Activated naive CD4-positive, alpha-beta T cell treated with anti-CD3 and anti-CD28 coated beads, Interleukin-2, amount 50 U/mL, for 72 hours (primary cell): ENCODE data around the gene SPATA17. TPM values are rescaled to one million over a fixed set of nuclear protein-coding genes. Genes with fewer than 3 reads are reported as not detected.
A peak's percentile ranks its signal among the peaks of the same experiment; 100 is the strongest.

ENCODE experiments used
- ATAC-seq, 2 donors: fragments of 150-1000 bp; cut with Tn5 transposase; 2 replicates each; pipeline ENCODE4 v1.10.0; 2021; ENCODE audit warnings: mild to moderate bottlenecking in 2 of 2, moderate library complexity in 2 of 2
- DNase-seq, 2 donors: peaks; one replicate each; pipeline ENCODE4 v3.0.0; 2021 to 2022; ENCODE audit warnings: low spot score in 2 of 2
- H3K27ac Mint-ChIP-seq, 2 donors: one replicate each; pipeline ENCODE4 v1.8.0; 2022; ENCODE audit warnings: mild to moderate bottlenecking in 2 of 2, mixed read lengths in 2 of 2
- H3K36me3 Mint-ChIP-seq, 2 donors: one replicate each; pipeline ENCODE4 v1.8.0; 2022; ENCODE audit warnings: mixed read lengths in 2 of 2
- H3K9me3 Mint-ChIP-seq, 2 donors: one replicate each; pipeline ENCODE4 v1.8.0; 2022; ENCODE audit warnings: mixed read lengths in 2 of 2
- total RNA-seq, 2 donors: library from RNA; stranded (reverse); gene quantifications; one replicate each; pipeline ENCODE4 v1.2.3, GENCODE V29; 2022

The SPATA17 gene
- total RNA-seq, 2 donors from 2014 or later: not detected

GRCh38 chr1:217876401-217876800 lies 245.3 kb downstream of the SPATA17 start:
- Mint-ChIP-seq H3K9me3 (peaks cover 0 to 11% of the 10 kb centered on the region in 2 donors), H3K27ac (no peak overlapping the region), H3K36me3 (no peaks in the 10 kb centered on the region)
- no peak for ATAC-seq
- no peak for DNase-seq

- no peak for ATAC-seq
- H3K27ac Mint-ChIP-seq: no peak overlapping the region
Observed at GRCh38 chr1:217876896-217877295, 245.8 kb downstream of the SPATA17 start.

GRCh38 chr1:217881131-217881543 lies 250.0 kb downstream of the SPATA17 start:
- Mint-ChIP-seq H3K36me3 (no peaks in the 10 kb centered on the region), H3K9me3 (peaks cover 0 to 10% of the 10 kb centered on the region in 2 donors), H3K27ac (no peak overlapping the region)
- no peak for DNase-seq
- no peak for ATAC-seq

More at GRCh38 chr1:217876896-217877295, 245.8 kb downstream of the SPATA17 start:
- H3K36me3 Mint-ChIP-seq: no peaks in the 10 kb centered on the region
- H3K9me3 Mint-ChIP-seq: peaks cover 0 to 13% of the 10 kb centered on the region in 2 donors
- no peak for DNase-seq

- DNase-seq: no peak
- no peak for ATAC-seq
- Mint-ChIP-seq H3K36me3 (no peaks in the 10 kb centered on the region), H3K27ac (no peak overlapping the region), H3K9me3 (peaks cover 0 to 10% of the 10 kb centered on the region in 2 donors)
Observed at GRCh38 chr1:217881607-217882332, 250.6 kb downstream of the SPATA17 start.

GRCh38 chr1:217885181-217885580 lies 254.0 kb downstream of the SPATA17 start:
- Mint-ChIP-seq H3K9me3 (peaks cover 0 to 9% of the 10 kb centered on the region in 2 donors), H3K27ac (no peak overlapping the region), H3K36me3 (no peaks in the 10 kb centered on the region)
- no peak for DNase-seq
- no peak for ATAC-seq

- H3K27ac Mint-ChIP-seq: no peak overlapping the region
- peaks cover 3 to 4% of the 10 kb centered on the region in 2 donors for H3K9me3 Mint-ChIP-seq
- ATAC-seq (no peak), DNase-seq (no peak)
- H3K36me3 Mint-ChIP-seq: no peaks in the 10 kb centered on the region
Observed at GRCh38 chr1:217888328-217888727, 257.2 kb downstream of the SPATA17 start.

- Mint-ChIP-seq H3K9me3 (peaks cover 3 to 4% of the 10 kb centered on the region in 2 donors), H3K36me3 (no peaks in the 10 kb centered on the region), H3K27ac (no peak overlapping the region)
- DNase-seq (no peak), ATAC-seq (no peak)
Observed at GRCh38 chr1:217889401-217889800, 258.3 kb downstream of the SPATA17 start.

- Mint-ChIP-seq H3K9me3 (peaks cover 4% of the 10 kb centered on the region in 2 donors), H3K36me3 (no peaks in the 10 kb centered on the region), H3K27ac (no peak overlapping the region)
- no peak for ATAC-seq
- no peak for DNase-seq
Observed at GRCh38 chr1:217891966-217892365, 260.8 kb downstream of the SPATA17 start.

GRCh38 chr1:217892750-217893149 lies 261.6 kb downstream of the SPATA17 start:
- DNase-seq: no peak
- H3K9me3 Mint-ChIP-seq: peaks cover 4 to 10% of the 10 kb centered on the region in 2 donors
- H3K36me3 Mint-ChIP-seq: no peaks in the 10 kb centered on the region
- H3K27ac Mint-ChIP-seq: no peak overlapping the region
- peak; percentile 51 to 53 for ATAC-seq

GRCh38 chr1:217895841-217896240 lies 264.7 kb downstream of the SPATA17 start:
- DNase-seq (no peak), ATAC-seq (no peak)
- Mint-ChIP-seq H3K36me3 (no peaks in the 10 kb centered on the region), H3K9me3 (peaks cover under 1 to 9% of the 10 kb centered on the region in 2 donors), H3K27ac (no peak overlapping the region)

- Mint-ChIP-seq H3K36me3 (no peaks in the 10 kb centered on the region), H3K27ac (no peak overlapping the region), H3K9me3 (peaks cover 0 to 11% of the 10 kb centered on the region in 2 donors)
- no peak for DNase-seq
- ATAC-seq: no peak
Observed at GRCh38 chr1:217896490-217896889, 265.3 kb downstream of the SPATA17 start.

GRCh38 chr1:217897100-217897499 lies 266.0 kb downstream of the SPATA17 start:
- no peak for DNase-seq
- no peak overlapping the region for H3K27ac Mint-ChIP-seq
- H3K9me3 Mint-ChIP-seq: peaks cover 0 to 11% of the 10 kb centered on the region in 2 donors
- no peaks in the 10 kb centered on the region for H3K36me3 Mint-ChIP-seq
- ATAC-seq: no peak

GRCh38 chr1:217899614-217900013 lies 268.5 kb downstream of the SPATA17 start:
- H3K9me3 Mint-ChIP-seq: peaks cover 3 to 13% of the 10 kb centered on the region in 2 donors
- no peak for ATAC-seq
- H3K36me3 Mint-ChIP-seq: no peaks in the 10 kb centered on the region
- H3K27ac Mint-ChIP-seq: no peak overlapping the region
- no peak for DNase-seq

- DNase-seq (no peak), ATAC-seq (peak in 1 of 2 donors; percentile 48)
- no peak overlapping the region for H3K27ac Mint-ChIP-seq
- peaks cover 12 to 26% of the 10 kb centered on the region in 2 donors for H3K9me3 Mint-ChIP-seq
- peaks cover 0 to 8% of the 10 kb centered on the region in 2 donors for H3K36me3 Mint-ChIP-seq
Observed at GRCh38 chr1:217907504-217907903, 276.4 kb downstream of the SPATA17 start.

GRCh38 chr1:217910203-217910602 lies 279.1 kb downstream of the SPATA17 start:
- H3K27ac Mint-ChIP-seq: no peak overlapping the region
- DNase-seq (no peak), ATAC-seq (no peak)
- peaks cover 0 to 8% of the 10 kb centered on the region in 2 donors for H3K36me3 Mint-ChIP-seq
- H3K9me3 Mint-ChIP-seq: peaks cover 19 to 26% of the 10 kb centered on the region in 2 donors

- ATAC-seq (no peak), DNase-seq (no peak)
- Mint-ChIP-seq H3K36me3 (peaks cover 0 to 8% of the 10 kb centered on the region in 2 donors), H3K27ac (no peak overlapping the region), H3K9me3 (peaks cover 19 to 26% of the 10 kb centered on the region in 2 donors)
Observed at GRCh38 chr1:217910791-217911320, 279.7 kb downstream of the SPATA17 start.

- peaks cover 16 to 18% of the 10 kb centered on the region in 2 donors for H3K9me3 Mint-ChIP-seq
- ATAC-seq (no peak), DNase-seq (no peak)
- no peaks in the 10 kb centered on the region for H3K36me3 Mint-ChIP-seq
- no peak overlapping the region for H3K27ac Mint-ChIP-seq
Observed at GRCh38 chr1:217911908-217912307, 280.8 kb downstream of the SPATA17 start.
